GM23248 (cell line): ENCODE data around the gene TBC1D10B.

Experiments
- EZH2 ChIP-seq: fragments of 200-600 bp; sonication (generic); IDR thresholded peaks from 2 replicates; pipeline ENCODE4 v1.6.1; 2018; ENCODE audit warnings: antibody characterized with exemption, mild to moderate bottlenecking; ENCODE audit not compliant: insufficient read depth, poor library complexity, severe bottlenecking
- EZH2phosphoT487 ChIP-seq: fragments of 200-600 bp; sonication (generic); IDR thresholded peaks from 2 replicates; pipeline ENCODE4 v1.6.1; 2018; ENCODE audit warnings: antibody characterized with exemption, moderate library complexity, mild to moderate bottlenecking, low read depth; ENCODE audit not compliant: insufficient read depth

GRCh38 chr16:30351586-30352419 is 18.5 kb downstream of the TBC1D10B start:
- TF ChIP-seq EZH2phosphoT487 (no peak), EZH2 (no peak)
